ENCODE measurements around the gene CCN6.

- TF ChIP-seq EZH2 (IDR thresholded peaks at IDR 0.05) (no peak), POLR2AphosphoS5 (IDR thresholded peaks at IDR 0.05; ENCODE audit: borderline replicate concordance, low read depth, low read length) (no peak), FOXP2 (optimal IDR thresholded peaks at IDR 0.05; ENCODE audit: control extremely low read depth, extremely low read length, insufficient read depth) (no peak)
Observed at GRCh38 chr6:112005013-112005371, 48.9 kb upstream of the CCN6 start.
